Epidermal melanocyte (primary cell): ENCODE data around the gene JAGN1.
"Not testable (repeated sequence)": the region's sequence is repeated elsewhere in the genome, so short reads cannot be mapped to it uniquely, and the experiment has no call there.

Experiments
- DNase-seq: peaks from one replicate; pipeline ENCODE4 v3.0.0; 2011; ENCODE audit warnings: low spot score; ENCODE audit not compliant: insufficient read length

Gene JAGN1

GRCh38 chr3:9866639-9867038 is 23.8 kb upstream of the JAGN1 start:
- no peak for DNase-seq

DNA sequence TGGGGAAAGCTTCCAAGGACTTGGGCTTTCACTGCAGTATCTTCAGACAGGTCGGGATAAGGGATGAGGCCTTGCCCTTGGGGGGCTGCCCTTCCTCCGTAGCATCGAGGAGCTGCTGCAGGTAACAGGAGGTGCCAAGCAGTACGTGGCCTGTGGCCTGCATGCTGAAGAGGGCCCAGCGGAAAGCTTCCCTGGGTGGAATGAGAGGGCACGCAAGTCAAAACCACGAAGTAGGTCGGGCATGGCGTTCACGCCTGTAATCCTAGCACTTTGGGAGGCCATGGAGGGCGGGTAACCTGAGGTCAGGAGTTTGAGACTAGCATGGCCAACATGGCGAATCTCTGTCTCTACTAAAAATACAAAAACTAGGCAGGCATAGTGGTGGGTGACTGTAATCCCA is 23.3 kb upstream of the JAGN1 start:
- DNase-seq = no peak

- DNase-seq = no peak
Observed at GRCh38 chr3:9869955-9870354, 20.5 kb upstream of the JAGN1 start.

DNA sequence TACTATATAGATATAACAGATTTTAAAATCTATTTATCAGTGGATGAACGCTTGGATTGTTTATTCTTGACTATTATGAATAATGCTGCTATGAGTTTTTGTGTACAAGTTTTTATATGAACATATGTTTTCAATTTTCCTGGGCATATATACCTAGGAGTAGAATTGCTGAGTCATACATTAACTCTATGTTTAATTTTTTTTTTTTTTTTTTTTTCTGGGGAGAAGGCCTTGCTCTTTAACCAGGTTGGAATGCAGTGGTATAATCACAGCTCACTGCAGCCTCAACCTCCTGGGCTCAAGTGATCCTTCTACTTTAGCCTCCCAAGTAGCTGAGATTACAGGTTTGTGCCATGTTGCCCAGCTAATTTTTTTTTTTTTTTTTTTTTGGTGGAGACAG is 19.4 kb upstream of the JAGN1 start:
- DNase-seq = no peak

DNA sequence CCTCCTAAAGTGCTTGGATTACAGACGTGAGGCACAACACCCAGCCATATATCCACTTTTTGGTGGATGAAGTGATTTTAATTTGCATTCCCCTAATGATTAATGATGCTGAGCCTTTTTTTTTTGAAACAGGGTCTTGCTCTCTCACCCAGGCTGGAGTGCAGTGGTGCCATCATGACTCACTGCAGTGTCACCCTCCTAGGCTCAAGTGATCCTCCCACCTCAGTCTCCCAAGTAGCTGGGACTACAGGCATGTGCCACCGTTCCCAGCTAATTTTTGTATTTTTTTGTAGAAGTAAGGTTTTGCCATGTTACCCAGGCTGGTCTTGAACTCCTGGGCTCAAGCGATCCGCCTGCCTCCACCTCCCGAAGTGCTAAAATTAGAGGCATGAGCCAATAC is 18.3 kb upstream of the JAGN1 start:
- not testable (repeated sequence) for DNase-seq

GRCh38 chr3:9875448-9875847 is 15.0 kb upstream of the JAGN1 start:
- DNase-seq = no peak

- not testable (repeated sequence) for DNase-seq
Observed at GRCh38 chr3:9876255-9876654, 14.2 kb upstream of the JAGN1 start.

GRCh38 chr3:9876991-9877390 is 13.4 kb upstream of the JAGN1 start:
- no peak for DNase-seq

- DNase-seq = no peak
Observed at GRCh38 chr3:9878700-9879099, 11.7 kb upstream of the JAGN1 start.

GRCh38 chr3:9879830-9880549 is 10.4 kb upstream of the JAGN1 start, which contains the start of gene CIDEC:
TSS of gene CIDEC (minus strand) at chr3:9880253. CDS start at chr3:9878486, 1,767 bp downstream.
- DNase-seq = no peak

GRCh38 chr3:9881441-9881840 is 9.0 kb upstream of the JAGN1 start:
- DNase-seq = no peak

DNA sequence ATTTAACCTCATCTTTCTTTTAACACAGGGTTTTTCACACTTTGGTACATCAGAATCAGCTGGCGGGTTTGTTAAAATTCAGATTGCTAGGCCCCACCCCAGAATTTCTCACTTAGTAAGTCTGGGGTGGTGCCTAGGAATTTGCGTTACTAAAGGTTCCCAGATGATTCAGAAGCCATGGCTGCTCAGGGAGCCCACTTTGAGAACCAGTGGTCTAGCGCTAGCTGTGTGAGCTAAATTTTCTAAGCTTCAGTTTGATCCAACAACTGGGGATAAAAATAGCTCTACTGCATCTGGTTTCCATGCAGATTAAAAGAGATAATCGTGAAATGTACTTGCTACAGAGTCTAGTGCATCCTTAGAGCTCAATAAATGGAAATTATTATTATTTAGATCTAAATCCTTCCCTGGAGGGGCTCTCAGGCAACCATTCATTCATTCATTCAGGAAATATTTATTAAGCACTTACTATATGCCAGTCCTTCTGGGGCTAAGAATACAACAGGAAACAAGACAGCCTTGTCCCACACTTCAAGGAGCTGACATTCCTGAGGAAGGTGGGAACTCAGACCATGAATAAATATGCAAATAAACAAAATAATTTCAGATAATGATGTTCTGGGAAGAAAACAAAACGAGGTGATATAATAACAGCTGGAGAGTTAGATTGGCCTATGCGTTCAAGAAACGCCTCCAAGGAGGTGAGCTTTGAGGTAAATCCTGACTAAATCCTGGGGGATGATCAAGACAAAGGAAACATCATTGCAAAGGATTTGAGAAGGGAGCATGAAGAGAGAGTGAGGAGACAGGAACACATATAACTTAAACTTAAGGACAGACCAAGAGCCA is 6.5 kb upstream of the JAGN1 start:
- DNase-seq = no peak

- DNase-seq = no peak
Observed at GRCh38 chr3:9884555-9885165, 5.8 kb upstream of the JAGN1 start.

DNA sequence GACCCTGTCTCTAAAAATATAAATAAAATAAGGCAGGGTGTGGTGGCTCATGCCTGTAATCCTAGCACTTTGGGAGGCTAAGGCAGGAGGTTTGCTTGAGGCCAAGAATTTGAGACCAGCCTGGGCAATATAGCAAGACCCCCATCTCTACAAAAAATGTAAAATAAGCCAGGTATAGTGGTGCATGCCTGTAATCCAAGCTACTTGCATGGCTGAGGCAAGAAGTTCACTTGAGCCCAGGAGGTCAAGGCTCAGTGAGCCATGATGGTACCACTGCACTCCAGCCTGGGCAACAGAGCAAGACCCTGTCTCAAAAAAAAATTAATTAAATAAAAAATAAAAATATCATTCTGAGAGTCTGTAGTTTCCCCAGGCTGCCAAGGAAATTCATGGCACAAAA is 4.1 kb upstream of the JAGN1 start:
- no peak for DNase-seq

GRCh38 chr3:9887480-9887879 is 2.9 kb upstream of the JAGN1 start:
- DNase-seq = no peak

- DNase-seq = no peak
Observed at GRCh38 chr3:9888540-9888939, 1.9 kb upstream of the JAGN1 start.

DNA sequence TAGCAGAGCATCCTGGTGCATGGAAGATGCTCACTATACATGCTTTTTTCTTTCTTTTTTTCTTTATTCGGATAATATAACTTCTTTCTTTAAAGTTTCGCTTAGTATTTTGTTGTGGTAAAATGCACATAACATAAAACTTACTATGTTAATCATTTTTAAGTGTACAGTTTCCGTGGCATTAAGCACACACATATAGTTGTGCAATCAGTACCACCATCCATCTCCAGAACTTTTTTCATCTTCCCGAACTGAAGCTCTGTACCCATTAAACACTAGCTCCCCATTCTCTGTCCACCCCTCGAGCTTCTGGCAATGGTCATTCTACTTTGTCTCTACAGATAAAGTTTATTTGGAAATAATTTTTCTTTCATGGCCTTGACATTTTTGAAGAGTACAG is 1.0 kb upstream of the JAGN1 start:
- no peak for DNase-seq

DNA sequence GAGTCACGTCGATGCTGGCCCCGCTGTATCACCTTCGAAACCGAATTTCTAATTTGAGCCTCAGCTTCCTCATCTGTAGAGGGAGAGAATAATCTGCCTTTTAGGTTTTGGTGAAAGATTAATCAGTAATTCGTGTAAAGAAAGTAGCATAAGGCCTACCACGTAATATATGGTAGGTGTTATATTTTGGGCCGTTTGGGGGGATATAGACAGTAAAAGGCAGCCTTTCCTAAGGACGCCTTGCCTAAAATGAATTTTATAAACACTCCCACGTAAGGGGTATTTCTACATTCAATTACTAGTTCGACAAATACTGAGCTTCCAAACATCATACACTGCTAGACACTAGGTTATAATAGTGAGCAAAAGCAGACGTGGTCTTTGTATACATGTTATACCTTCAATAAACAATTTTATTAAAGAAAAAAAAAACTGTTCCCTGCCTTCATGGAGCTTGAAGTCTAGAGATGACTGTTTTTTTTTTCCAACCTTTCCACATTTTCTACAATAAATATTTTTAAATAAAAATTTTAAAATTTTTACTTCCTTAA is 737 bp downstream of the JAGN1 start:
- no peak for DNase-seq

- no peak for DNase-seq
Observed at GRCh38 chr3:9893739-9894138, 3.3 kb downstream of the JAGN1 start.

- DNase-seq = not testable (repeated sequence)
Observed at GRCh38 chr3:9895715-9896114, 5.3 kb downstream of the JAGN1 start.

DNA sequence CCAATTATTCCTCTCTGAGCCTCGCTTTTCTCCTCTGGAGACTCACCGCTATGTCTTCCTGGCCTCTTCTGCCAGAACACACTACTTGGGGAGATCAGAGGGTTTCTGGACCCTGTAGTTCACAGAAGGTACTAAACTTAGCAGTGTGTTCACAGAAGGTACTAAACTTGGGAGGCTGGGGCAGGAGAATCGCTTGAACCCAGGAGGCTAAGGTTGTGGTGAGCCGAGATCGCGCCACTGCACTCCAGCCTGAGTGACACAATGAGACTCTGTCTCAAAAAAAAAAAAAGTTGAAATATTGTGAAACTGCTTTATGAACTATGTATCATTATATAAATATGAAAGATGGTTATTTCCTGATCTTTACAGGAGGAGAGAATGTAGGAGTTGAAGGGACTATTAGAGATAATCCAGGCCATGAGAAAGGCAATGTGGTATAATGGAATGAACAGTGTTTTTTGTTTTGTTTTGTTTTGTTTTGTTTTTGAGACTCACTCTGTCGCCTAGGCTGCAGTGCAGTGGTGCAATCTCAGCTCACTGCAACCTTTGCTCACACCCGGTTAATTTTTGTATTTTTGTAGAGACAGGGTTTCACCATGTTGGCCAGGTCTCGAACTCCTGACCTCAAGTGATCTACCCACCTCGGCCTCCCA is 6.5 kb downstream of the JAGN1 start:
- DNase-seq = not testable (repeated sequence)
